Effector CD4-positive, alpha-beta T cell (primary cell): Measurements from ENCODE around the gene C11orf98. TPM values are rescaled to one million over a fixed set of nuclear protein-coding genes. Genes with fewer than 3 reads are reported as not detected.
"Not testable (repeated sequence)": the region's sequence is repeated elsewhere in the genome, so short reads cannot be mapped to it uniquely, and the experiment has no call there.

Experiments used
- DNase-seq: peaks from one replicate; pipeline ENCODE4 v3.0.0-alpha.2; 2020
- total RNA-seq: gene quantifications from one replicate; lab custom pipeline; 2026; lab: John Stamatoyannopoulos, UW

The C11orf98 gene
- not detected for total RNA-seq

- peak; percentile 92 for DNase-seq
Measured at GRCh38 chr11:62665075-62665598, at the start of gene C11orf98, which contains the start of gene CSKMT. Gene C11orf98, minus strand, starts transcription at chr11:62665210. Its CDS starts 41 bp downstream, at chr11:62665169. Gene CSKMT, plus strand, starts transcription at chr11:62665312. Its CDS starts 568 bp downstream, at chr11:62665880.

- no peak for DNase-seq
Measured at GRCh38 chr11:62713343-62713742, 48.3 kb upstream of the C11orf98 start.

GRCh38 chr11:62712861-62713260 lies 47.9 kb upstream of the C11orf98 start:
- DNase-seq: no peak

- no peak for DNase-seq
Measured at GRCh38 chr11:62712276-62712812, 47.3 kb upstream of the C11orf98 start.

GRCh38 chr11:62710001-62710345 lies 45.0 kb upstream of the C11orf98 start:
- DNase-seq: no peak

- DNase-seq: peak; percentile 96
Measured at GRCh38 chr11:62709247-62710000, 44.4 kb upstream of the C11orf98 start.

- peak; percentile 34 for DNase-seq
Measured at GRCh38 chr11:62708793-62709192, 43.8 kb upstream of the C11orf98 start.

GRCh38 chr11:62708392-62708791 lies 43.4 kb upstream of the C11orf98 start:
- DNase-seq: no peak

GRCh38 chr11:62707277-62707861 lies 42.4 kb upstream of the C11orf98 start, which contains the start of the genes BSCL2 and GNG3:
Gene BSCL2, minus strand, starts transcription at chr11:62707424. Its CDS starts 229 bp downstream, at chr11:62707195.
Gene GNG3, plus strand, starts transcription at chr11:62707676. Its CDS starts 620 bp downstream, at chr11:62708296.
- no peak for DNase-seq

- no peak for DNase-seq
Measured at GRCh38 chr11:62706850-62707247, 41.8 kb upstream of the C11orf98 start.

- DNase-seq: peak; percentile 95
Measured at GRCh38 chr11:62705880-62706849, 41.2 kb upstream of the C11orf98 start.

GRCh38 chr11:62705413-62705812 lies 40.4 kb upstream of the C11orf98 start:
- no peak for DNase-seq

- DNase-seq: not testable (repeated sequence)
Measured at GRCh38 chr11:62703921-62704320, 38.9 kb upstream of the C11orf98 start.

GRCh38 chr11:62702246-62702645 lies 37.2 kb upstream of the C11orf98 start:
- no peak for DNase-seq

GRCh38 chr11:62694455-62695167 lies 29.6 kb upstream of the C11orf98 start:
- peak; percentile 80 for DNase-seq

- not testable (repeated sequence) for DNase-seq
Measured at GRCh38 chr11:62693624-62694023, 28.6 kb upstream of the C11orf98 start.

- DNase-seq: no peak
Measured at GRCh38 chr11:62689421-62690183, 24.6 kb upstream of the C11orf98 start, which contains the start of gene LRRN4CL. Gene LRRN4CL, minus strand, starts transcription at chr11:62689530. Its CDS starts 1,022 bp downstream, at chr11:62688508.

GRCh38 chr11:62688491-62688890 lies 23.5 kb upstream of the C11orf98 start:
- no peak for DNase-seq

- no peak for DNase-seq
Measured at GRCh38 chr11:62687508-62688396, 22.7 kb upstream of the C11orf98 start.

GRCh38 chr11:62682518-62682917 lies 17.5 kb upstream of the C11orf98 start:
- no peak for DNase-seq
